Measurements from ENCODE around the gene EFCAB12.
A peak's percentile ranks its signal among the peaks of the same experiment; 100 is the strongest.
"Not testable (repeated sequence)": the region's sequence is repeated elsewhere in the genome, so short reads cannot be mapped to it uniquely, and the experiment has no call there.

EFCAB12 gene

DNA sequence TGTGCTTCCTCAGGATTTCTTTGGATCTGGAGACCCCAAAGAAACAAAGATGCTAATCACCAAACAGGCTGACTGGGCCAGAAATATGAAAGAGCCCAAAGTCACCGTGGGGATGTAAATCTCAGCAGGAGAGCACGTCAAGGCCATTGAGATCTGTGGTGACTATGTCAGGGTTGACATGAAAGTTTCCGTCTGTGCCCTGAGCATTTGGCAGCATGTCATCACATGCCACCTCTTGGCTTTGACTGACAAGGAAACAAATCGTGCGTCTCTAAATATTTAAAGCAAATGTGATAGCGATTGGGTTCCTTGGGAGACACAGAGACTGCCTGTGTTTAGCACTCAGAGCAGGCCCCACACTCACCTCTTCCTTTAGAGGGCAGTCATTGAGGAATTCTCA is 35.2 kb downstream of the EFCAB12 start:
- Mint-ChIP-seq H3K27me3 (ENCODE audit: low read depth) (no peaks in the 10 kb centered on the region), H3K27ac (no peak overlapping the region), H3K36me3 (ENCODE audit: low read depth) (peaks cover 45% of the 10 kb centered on the region), H3K9me3 (no peaks in the 10 kb centered on the region), H3K4me3 (no peak overlapping the region), H3K4me1 (peaks cover 9% of the 10 kb centered on the region)
- TF ChIP-seq, protein P1, sequence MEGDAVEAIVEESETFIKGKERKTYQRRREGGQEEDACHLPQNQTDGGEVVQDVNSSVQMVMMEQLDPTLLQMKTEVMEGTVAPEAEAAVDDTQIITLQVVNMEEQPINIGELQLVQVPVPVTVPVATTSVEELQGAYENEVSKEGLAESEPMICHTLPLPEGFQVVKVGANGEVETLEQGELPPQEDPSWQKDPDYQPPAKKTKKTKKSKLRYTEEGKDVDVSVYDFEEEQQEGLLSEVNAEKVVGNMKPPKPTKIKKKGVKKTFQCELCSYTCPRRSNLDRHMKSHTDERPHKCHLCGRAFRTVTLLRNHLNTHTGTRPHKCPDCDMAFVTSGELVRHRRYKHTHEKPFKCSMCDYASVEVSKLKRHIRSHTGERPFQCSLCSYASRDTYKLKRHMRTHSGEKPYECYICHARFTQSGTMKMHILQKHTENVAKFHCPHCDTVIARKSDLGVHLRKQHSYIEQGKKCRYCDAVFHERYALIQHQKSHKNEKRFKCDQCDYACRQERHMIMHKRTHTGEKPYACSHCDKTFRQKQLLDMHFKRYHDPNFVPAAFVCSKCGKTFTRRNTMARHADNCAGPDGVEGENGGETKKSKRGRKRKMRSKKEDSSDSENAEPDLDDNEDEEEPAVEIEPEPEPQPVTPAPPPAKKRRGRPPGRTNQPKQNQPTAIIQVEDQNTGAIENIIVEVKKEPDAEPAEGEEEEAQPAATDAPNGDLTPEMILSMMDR (IDR thresholded peaks at IDR 0.05; ENCODE audit: unreplicated experiment in 3 of 3), result no peak

DNA sequence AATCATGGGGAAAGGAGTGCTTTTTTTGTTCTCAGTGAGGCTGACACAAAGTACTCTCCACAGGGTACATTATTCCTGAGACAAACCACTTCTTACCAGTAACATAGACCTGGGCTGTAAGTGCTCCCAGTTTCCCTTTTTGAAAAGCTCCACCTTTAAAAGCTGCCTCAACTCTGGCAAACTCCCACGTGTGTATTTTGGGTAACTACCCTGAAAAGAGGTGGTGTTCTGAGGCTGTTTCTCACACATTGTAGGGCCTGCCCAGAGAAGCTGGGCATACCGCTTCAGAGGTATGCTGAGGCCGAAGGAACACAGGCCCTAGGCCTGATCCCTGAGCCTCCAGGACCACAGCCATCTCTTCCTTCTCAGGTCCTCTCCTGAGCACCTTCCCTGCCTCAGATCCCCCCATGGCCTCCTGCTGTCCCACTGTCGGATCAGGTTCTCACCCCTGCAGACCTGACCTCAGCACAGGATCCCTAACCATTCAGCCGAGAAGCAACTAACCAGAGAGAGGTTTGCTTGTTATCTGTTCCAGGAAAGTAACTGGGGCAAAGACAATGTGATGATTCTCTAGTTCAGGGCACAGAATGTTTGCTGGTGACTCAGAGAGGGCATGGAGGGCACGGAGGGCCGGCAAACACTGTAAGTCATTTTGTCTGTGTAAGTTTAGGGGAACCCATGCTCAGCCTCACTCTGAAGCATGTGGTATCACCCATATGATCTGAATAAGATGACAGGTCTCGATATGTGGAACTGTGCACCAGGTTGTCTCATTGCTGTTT is 36.1 kb downstream of the EFCAB12 start:
- H3K27me3 Mint-ChIP-seq (ENCODE audit: low read depth); H3K9me3 Mint-ChIP-seq; H3K4me1 Mint-ChIP-seq; H3K27ac Mint-ChIP-seq; H3K4me3 Mint-ChIP-seq: not testable (repeated sequence)
- peaks cover 53% of the 10 kb centered on the region for H3K36me3 Mint-ChIP-seq (ENCODE audit: low read depth)

DNA sequence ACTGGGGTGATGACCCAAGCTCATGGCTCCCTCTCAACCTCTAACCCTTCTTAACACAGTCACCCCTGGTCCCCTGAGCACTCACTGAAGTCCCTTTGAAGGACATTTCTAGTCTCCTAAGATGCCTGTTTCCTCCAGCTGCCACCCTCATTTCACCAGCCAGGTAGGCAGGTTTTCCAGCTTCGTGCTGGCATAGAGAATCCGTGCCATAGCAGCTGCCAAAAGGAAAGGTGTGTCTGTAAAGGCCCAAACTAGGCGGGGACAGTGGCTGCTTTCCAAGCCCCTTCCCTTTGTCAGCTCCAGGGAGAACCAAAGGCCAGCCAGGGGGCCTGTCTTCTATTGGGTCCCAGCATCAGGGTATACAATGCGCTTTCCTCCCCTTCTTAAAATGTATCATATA is 36.9 kb downstream of the EFCAB12 start:
- not testable (repeated sequence) for H3K27me3 Mint-ChIP-seq (ENCODE audit: low read depth); H3K4me1 Mint-ChIP-seq; H3K9me3 Mint-ChIP-seq; H3K4me3 Mint-ChIP-seq; H3K27ac Mint-ChIP-seq
- H3K36me3 Mint-ChIP-seq (ENCODE audit: low read depth), result peaks cover 59% of the 10 kb centered on the region

DNA sequence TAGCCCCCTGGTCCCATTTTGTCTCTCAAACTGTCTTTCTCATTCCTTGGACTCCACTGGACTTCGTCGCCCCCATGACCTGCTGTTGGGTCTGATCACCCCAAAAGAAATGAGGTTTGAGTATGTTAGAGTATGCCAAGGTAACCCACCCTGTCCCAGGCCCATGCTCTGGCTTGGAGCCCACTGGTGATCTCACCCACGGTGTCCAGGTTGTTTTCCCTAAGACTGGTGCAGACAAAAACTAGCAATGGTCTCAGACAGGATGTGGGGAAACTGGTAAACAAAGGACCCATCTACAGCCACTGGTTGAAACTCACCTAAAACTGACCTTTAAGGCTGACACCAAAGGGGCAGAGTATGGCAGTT is 38.9 kb downstream of the EFCAB12 start:
- no peaks in the 10 kb centered on the region for H3K27me3 Mint-ChIP-seq (ENCODE audit: low read depth)
- H3K9me3 Mint-ChIP-seq, result no peaks in the 10 kb centered on the region
- H3K4me3 Mint-ChIP-seq, result no peak overlapping the region
- H3K4me1 Mint-ChIP-seq, result no peaks in the 10 kb centered on the region
- H3K27ac Mint-ChIP-seq, result peak overlapping the region in 1 of 3 experiments; percentile 50
- peaks cover 56% of the 10 kb centered on the region for H3K36me3 Mint-ChIP-seq (ENCODE audit: low read depth)
- TF ChIP-seq, protein P1 (IDR thresholded peaks at IDR 0.05; ENCODE audit: unreplicated experiment in 3 of 3), result no peak

DNA sequence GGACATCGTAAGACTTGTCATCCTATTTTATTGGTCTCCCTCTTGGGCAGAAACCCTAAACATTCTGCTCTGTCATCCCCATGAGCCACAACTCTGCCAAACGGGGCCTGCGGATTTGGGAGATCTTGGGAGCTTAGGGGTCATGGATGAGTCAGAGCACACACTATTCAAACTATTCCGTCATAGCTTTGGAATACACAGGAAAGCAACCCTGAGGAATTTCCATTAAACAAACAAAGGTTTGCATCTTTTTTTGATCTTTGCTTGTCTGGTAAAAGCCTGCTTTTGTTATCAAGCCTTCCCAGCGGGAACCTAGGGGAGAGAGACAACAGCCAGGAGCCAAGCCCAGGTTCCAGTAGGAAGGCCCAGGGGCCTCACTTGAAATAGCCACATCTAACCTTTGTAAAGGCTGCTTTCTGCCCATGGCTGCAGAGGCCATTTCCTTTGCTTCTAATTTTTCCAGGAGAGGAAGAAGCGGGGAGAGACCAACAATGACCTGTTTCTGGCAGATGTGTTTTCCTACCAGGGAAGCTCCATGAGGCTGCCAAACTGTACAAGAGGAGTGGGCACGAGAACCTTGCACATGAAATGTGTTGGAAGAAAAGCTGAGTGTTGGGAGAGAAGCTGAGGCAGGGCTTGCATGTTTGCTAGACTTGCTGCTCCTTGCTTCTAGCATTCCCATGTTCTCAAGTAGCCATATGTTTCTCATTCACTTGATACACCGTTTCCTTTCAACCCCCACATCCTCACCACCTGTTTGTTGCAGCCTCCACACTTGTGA is 39.5 kb downstream of the EFCAB12 start:
- H3K9me3 Mint-ChIP-seq; H3K4me3 Mint-ChIP-seq; H3K4me1 Mint-ChIP-seq; H3K27me3 Mint-ChIP-seq (ENCODE audit: low read depth): not testable (repeated sequence)
- Mint-ChIP-seq H3K27ac (peak overlapping the region in 1 of 3 experiments; percentile 50), H3K36me3 (ENCODE audit: low read depth) (peaks cover 53% of the 10 kb centered on the region)

DNA sequence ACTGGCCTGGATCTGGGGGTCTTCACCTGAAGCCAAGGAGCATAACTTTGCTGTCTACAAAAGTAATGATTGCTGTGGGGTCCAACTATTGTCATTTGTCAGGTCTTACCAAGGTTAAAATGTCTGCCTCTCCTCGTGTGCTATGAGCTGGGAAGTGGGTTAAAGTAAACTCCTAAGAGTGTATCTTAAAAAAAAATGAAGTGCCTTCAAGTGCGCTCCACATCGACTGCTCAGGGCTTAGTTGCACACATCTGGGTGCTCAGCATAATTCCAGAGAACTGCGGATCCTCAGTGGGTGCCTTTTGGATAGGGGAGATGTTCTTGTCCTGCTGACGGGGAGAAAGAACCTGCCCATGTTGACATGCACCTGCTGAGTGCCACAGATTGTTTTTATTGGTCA is 40.9 kb downstream of the EFCAB12 start:
- no peaks in the 10 kb centered on the region for H3K4me1 Mint-ChIP-seq
- no peaks in the 10 kb centered on the region for H3K27me3 Mint-ChIP-seq (ENCODE audit: low read depth)
- H3K9me3 Mint-ChIP-seq, result no peaks in the 10 kb centered on the region
- H3K36me3 Mint-ChIP-seq (ENCODE audit: low read depth), result peaks cover 45% of the 10 kb centered on the region
- H3K27ac Mint-ChIP-seq, result no peak overlapping the region
- TF ChIP-seq, protein P1 (IDR thresholded peaks at IDR 0.05; ENCODE audit: unreplicated experiment in 3 of 3), result no peak
- no peak overlapping the region for H3K4me3 Mint-ChIP-seq

DNA sequence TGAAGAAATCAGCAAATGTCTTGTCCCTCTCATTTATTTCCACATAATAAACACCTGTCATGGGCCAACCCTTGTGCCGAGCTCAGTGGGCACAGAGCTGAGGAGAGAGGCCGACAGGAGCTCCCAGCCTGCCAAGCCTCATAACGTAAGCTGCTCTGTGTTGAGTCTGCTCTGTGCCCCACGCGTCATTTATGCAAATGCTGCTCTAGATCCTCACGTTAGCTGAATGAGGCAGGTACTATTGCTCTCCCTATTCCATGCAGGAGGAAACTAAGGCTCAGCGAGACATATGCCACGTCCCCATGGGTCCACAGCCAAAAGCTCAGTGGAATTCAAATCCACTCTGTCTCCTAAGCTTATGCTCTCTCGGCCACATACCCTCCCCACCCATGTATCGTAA is 41.5 kb downstream of the EFCAB12 start:
- peaks cover 41% of the 10 kb centered on the region for H3K36me3 Mint-ChIP-seq (ENCODE audit: low read depth)
- no peaks in the 10 kb centered on the region for H3K9me3 Mint-ChIP-seq
- no peak overlapping the region for H3K4me3 Mint-ChIP-seq

DNA sequence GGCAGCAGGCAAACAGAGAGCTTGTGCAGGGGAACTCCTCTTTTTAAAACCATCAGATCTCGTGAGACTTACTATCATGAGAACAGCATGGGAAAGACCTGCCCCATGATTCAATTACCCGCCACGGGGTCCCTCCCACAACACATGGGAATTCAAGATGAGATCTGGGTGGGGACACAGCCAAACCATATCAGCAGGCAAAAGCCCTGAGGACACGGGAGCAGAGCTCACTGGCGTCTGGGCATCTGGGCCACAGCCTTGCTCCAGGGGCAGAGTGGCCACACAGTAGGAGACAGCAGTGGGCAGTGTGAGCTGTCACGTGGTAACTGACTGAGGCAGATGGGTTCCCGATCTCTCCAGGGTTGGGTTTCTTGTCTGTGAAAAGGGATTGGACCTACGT is 42.9 kb downstream of the EFCAB12 start:
- H3K4me1 Mint-ChIP-seq, result not testable (repeated sequence)

More for the DNA sequence above, 41.5 kb downstream of the EFCAB12 start:
- no peaks in the 10 kb centered on the region for H3K4me1 Mint-ChIP-seq
- no peaks in the 10 kb centered on the region for H3K27me3 Mint-ChIP-seq (ENCODE audit: low read depth)
- TF ChIP-seq, protein P1 (IDR thresholded peaks at IDR 0.05; ENCODE audit: unreplicated experiment in 3 of 3), result no peak
- H3K27ac Mint-ChIP-seq, result no peak overlapping the region

More for the DNA sequence above, 42.9 kb downstream of the EFCAB12 start:
- H3K27me3 Mint-ChIP-seq (ENCODE audit: low read depth); H3K4me3 Mint-ChIP-seq; H3K27ac Mint-ChIP-seq; H3K9me3 Mint-ChIP-seq: not testable (repeated sequence)
- H3K36me3 Mint-ChIP-seq (ENCODE audit: low read depth), result peaks cover 29% of the 10 kb centered on the region
